GM12873 (cell line): ENCODE measurements around the gene SLC6A2.

Experiments used
- TF ChIP-seq, protein P1 (sequence below): IDR thresholded peaks from 2 replicates; pipeline ENCODE4 v1.5.1; 2012; ENCODE audit warnings: low read depth, mild to moderate bottlenecking, moderate library complexity, low read length, control low read depth; ENCODE audit not compliant: insufficient read depth; ENCODE audit errors: missing control alignments

SLC6A2 gene

GRCh38 chr16:55651841-55652824, 3.7 kb upstream of the SLC6A2 start:
- TF ChIP-seq, protein P1, sequence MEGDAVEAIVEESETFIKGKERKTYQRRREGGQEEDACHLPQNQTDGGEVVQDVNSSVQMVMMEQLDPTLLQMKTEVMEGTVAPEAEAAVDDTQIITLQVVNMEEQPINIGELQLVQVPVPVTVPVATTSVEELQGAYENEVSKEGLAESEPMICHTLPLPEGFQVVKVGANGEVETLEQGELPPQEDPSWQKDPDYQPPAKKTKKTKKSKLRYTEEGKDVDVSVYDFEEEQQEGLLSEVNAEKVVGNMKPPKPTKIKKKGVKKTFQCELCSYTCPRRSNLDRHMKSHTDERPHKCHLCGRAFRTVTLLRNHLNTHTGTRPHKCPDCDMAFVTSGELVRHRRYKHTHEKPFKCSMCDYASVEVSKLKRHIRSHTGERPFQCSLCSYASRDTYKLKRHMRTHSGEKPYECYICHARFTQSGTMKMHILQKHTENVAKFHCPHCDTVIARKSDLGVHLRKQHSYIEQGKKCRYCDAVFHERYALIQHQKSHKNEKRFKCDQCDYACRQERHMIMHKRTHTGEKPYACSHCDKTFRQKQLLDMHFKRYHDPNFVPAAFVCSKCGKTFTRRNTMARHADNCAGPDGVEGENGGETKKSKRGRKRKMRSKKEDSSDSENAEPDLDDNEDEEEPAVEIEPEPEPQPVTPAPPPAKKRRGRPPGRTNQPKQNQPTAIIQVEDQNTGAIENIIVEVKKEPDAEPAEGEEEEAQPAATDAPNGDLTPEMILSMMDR = no peak

DNA sequence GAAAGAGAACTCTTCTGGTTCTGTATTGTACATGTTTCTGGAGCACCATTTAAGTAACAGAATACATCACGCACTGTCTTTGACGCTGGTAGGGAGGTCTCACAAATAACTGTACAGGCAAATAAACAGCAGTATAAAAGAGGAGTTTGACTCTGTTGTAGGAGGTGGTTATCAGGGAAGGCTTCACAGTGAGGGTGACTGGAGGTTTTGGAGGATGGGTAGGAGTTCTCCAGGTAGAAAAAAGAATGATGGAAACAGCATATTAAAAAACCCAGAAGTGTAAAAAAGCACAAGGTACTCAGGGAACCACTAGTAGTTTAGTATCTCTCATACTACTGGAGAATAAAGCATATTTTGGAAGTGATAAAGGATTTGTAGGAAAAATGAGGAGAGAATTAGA, 2.7 kb upstream of the SLC6A2 start:
- TF ChIP-seq, protein P1 = no peak

DNA sequence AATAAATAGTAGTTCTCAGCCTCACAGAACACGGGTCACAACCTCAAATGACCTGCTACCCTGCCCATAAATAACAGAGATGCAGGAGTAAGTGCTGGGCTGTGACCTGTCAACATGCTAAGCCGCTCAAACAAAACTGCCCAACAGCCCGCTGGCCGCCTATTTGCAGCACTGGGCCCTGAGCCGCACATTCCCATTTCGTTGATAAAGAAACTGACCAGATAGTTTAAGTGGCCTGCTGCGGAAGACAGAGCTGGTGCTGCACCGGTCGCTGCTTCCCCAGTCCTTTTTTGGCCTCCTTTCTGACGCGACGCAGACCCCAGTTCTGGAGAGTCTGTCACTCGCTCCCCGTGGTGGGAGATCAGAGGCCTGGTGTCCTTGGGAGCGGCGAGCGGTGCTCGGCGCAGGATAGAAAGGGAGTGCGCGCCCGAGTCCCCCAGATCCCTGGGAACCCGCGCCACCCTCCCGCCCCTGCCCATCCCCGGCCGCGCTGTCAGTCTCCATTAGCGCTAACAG, 349 bp upstream of the SLC6A2 start:
- TF ChIP-seq, protein P1 = no peak

DNA sequence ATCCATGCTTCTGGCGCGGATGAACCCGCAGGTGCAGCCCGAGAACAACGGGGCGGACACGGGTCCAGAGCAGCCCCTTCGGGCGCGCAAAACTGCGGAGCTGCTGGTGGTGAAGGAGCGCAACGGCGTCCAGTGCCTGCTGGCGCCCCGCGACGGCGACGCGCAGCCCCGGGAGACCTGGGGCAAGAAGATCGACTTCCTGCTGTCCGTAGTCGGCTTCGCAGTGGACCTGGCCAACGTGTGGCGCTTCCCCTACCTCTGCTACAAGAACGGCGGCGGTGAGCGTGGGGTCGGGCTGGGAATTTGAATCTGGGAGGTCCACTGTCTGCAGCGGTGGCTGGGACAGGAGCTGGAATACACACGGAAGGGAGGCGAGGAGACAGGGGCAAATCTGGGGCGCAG, 904 bp downstream of the SLC6A2 start:
- TF ChIP-seq, protein P1 = no peak

GRCh38 chr16:55657616-55658015, 1.8 kb downstream of the SLC6A2 start:
- TF ChIP-seq, protein P1 = no peak

DNA sequence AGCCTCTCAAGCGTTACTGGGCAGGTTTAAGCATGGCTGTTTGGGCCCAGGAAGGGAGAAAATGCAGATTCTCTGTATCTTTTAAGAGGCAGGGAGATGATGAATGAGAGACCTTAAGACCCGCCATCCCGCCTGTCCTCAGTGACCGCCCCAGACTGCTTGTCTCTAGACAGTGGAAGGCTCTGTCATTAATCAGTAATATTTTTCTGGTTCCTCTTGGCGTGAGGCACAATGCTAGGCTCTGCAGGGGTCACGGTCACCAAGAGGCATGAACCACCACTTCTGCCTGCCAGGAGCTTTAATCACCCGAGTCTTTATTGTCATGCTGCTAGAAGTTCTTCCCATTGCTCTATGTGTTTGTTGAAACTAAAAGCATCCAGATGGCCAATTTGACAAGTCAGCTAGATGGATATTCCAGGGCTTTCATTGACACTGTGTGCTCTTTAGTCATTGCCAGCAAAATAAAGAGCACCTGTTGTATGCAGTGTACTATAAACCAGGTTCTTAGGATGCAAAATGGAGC, 3.2 kb downstream of the SLC6A2 start:
- TF ChIP-seq, protein P1 = no peak

DNA sequence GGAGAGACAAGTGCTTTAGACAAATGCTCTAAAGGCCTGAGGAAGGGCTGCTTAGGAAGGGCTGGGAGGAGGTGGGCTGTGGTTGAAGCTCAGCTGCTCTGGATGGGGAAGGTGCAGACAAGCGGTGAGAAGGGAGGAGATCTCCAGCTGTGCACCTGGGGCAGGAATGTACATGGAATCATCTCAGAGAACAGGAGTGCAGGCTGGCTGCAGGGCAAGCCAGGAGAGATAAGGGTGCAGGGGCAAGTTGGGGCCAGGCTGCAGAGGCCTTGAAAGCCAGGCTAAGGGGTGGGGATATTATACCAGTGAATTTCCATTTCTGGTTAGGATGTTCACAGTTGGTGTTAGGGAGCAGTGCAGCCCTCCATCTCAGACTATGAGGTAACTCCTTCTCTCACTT, 4.2 kb downstream of the SLC6A2 start:
- TF ChIP-seq, protein P1 = no peak
